ENCODE measurements around the gene HEG1.

Gene HEG1

DNA sequence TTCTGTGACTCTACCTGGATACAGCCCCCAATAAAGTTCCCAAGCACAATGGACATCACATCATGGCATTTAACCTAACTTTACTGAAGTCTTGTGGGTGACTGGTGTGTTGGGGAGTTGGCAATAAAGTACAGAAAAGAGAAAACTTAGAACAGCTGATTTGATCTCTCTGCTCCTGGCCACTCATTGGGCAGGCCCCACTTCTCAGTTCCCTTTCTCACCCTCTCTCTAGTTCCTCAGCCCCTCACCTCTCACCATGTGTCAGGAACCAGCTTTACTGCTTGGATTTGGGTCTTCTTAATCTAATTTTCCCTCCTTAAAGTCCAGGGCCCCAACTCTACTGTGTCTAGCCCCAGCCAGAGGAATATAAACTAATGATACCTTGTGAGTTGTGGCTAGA, 120.5 kb downstream of the HEG1 start:
- DNase-seq (ENCODE audit: extremely low read depth, low read depth), result no peak
- TF ChIP-seq, protein P1, sequence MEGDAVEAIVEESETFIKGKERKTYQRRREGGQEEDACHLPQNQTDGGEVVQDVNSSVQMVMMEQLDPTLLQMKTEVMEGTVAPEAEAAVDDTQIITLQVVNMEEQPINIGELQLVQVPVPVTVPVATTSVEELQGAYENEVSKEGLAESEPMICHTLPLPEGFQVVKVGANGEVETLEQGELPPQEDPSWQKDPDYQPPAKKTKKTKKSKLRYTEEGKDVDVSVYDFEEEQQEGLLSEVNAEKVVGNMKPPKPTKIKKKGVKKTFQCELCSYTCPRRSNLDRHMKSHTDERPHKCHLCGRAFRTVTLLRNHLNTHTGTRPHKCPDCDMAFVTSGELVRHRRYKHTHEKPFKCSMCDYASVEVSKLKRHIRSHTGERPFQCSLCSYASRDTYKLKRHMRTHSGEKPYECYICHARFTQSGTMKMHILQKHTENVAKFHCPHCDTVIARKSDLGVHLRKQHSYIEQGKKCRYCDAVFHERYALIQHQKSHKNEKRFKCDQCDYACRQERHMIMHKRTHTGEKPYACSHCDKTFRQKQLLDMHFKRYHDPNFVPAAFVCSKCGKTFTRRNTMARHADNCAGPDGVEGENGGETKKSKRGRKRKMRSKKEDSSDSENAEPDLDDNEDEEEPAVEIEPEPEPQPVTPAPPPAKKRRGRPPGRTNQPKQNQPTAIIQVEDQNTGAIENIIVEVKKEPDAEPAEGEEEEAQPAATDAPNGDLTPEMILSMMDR (IDR thresholded peaks at IDR 0.05; ENCODE audit: low read depth, low read length), result no peak

DNA sequence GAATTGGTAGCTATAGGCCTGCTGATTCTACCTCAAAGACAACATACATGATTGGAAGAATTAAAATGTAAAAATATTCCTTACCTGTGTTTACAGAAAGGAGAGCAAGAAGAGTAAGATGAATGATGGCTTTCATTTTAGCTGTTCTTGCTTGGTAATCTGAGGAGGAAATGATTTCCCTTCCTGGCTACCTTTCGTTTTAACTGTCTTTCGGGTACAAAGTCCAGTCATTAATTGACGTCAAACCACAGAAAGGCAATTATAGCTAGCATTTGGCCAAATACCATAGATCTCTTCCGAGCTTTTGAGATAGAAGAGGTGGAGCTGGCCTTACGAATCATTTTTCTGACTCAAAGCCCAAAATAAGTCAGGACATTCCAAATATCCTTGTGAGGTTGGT, 121.2 kb downstream of the HEG1 start, which contains the start of gene MUC13:
MUC13 (minus strand) TSS at position 175 of the 400 bp plus-strand sequence; CDS start at position 136, 39 bp downstream.
- TF ChIP-seq, protein P1 (IDR thresholded peaks at IDR 0.05; ENCODE audit: low read depth, low read length), result no peak
- no peak for DNase-seq (ENCODE audit: extremely low read depth, low read depth)

DNA sequence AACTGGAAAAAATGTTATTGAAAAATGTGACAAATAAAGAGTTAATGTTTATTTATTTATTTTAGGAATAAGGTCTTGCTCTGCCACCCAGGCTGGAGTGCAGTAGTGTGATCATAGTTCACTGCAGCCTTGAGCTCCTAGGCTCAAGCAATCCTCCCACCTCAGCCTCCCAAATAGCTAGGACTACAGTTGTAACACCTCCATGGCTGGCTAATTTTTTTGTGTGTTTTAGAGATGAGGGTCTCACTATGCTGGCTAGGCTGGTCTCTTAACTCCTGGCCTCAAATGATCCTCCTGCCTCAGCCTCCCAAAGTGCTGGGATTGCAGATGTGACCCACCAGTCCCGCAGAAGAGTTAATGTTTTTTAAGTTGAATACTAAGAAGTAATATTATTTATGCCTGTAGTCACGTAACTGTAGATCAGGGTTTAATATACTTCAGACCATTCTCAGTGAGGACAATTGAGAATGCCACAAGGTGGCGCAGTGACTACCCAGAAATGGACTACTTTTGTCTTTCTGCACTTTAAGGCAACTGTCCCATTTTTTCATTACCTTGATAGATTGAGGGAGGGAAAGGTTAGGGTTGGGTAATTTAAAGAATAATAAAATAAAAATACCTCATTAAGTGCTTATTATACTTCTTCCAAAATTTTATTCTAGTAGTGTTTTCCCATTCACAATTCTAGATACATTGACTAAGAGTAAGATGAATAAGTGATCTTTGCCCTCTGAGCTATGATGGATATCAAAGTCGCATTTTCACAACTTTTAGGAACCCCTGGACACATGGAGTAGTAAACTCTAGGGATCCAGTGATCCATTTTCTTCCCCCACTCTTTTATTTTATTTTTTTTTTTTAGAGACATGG, 127.2 kb downstream of the HEG1 start:
- peak; percentile 40 for DNase-seq (ENCODE audit: extremely low read depth, low read depth)
- TF ChIP-seq, protein P1 (IDR thresholded peaks at IDR 0.05; ENCODE audit: low read depth, low read length), result peak; percentile 78

DNA sequence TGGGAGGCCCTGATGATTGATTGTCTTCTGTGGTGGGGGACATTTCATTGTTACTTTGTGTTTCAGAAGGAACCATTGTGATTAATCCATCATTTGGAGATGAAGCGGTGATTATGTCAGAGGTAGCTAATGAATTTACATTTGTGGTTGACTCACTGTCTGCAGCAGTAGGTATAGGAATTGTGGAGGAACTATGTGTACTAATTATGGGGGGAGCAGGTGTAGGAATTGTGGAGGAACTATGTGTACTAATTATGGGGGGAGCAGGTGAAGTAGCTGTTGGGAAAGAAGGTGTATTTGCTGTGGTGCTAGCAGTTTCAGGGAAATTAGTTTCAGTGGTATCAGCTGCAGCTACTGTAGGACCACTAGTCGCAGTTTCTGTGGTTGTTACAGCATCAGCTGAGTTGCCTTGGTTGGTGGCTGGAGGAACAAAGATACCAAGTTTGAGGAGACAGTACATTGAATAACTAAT, 128.2 kb downstream of the HEG1 start:
- TF ChIP-seq, protein P1 (IDR thresholded peaks at IDR 0.05; ENCODE audit: low read depth, low read length), result no peak
- DNase-seq (ENCODE audit: extremely low read depth, low read depth), result no peak

DNA sequence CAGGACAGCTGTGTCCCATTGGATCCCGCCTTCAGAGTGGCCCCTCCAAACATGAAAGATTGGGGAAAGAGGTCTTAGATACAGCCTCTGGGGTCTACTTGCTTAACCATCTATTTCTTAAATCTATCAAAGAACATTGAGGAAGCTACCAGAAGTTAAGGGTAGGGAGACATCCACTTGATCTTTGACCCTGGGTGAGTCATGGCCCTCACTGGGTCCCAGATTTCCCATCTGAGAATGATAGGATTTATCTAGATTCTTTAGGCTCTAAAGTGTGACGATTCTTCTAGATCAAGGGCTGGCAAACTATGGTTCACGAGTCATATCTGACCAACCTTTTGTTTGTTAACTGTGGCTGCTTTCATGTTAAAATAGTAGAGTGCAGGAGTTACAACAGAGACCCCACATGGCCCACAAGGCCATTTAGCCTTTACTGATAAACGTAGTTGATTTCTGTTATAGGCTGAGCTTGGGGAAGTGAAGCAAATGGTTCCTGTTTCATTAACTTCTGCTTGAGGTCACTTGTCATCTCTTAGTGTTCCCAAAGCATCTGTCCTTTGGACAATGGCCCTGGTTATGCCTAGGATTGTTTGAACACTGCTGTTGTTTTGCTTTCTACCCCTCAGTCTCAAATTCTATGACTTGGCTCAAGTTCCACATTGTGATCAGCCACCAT, 129.2 kb downstream of the HEG1 start:
- DNase-seq (ENCODE audit: extremely low read depth, low read depth), result no peak

DNA sequence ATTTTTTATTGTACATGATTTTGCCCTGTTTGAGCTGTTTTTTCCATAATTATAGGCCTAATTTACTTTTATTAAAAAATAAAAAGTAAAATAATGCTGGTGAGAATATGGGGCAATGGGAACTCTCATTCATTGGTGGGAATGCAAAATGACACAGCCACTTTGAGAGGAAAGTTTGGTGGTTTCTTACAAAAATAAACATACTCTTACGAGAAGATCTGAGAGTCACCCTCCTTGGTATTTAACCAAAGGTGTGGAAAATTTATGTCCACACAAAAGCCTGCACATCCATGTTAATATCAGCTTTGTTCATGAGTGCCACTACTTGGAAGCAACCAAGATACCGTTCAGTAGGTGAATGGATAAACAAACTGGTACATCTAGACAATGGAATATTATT, 131.1 kb downstream of the HEG1 start:
- no peak for DNase-seq (ENCODE audit: extremely low read depth, low read depth)
- TF ChIP-seq, protein P1 (IDR thresholded peaks at IDR 0.05; ENCODE audit: low read depth, low read length), result no peak

More for the DNA sequence above, 129.2 kb downstream of the HEG1 start:
- TF ChIP-seq, protein P1 (IDR thresholded peaks at IDR 0.05; ENCODE audit: low read depth, low read length), result no peak

DNA sequence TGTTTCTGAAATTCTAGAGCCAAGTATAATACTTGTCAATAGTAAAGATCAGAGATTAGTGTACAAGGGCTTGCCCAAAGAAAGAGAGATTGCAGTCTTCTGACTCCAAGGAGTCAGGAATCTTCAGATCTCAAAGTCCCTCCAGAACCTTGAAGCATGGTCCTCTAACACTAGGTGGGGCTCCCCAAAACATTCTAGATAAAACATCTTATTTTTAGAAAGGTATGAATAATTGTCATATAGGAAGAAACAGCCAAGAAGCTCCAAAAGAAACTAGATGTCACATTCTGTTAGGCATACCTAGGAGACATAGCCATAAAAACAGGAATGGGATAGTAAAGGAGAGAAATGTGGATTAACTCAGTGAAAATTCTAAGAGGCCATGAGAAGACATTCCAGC, 132.0 kb downstream of the HEG1 start:
- TF ChIP-seq, protein P1 (IDR thresholded peaks at IDR 0.05; ENCODE audit: low read depth, low read length), result peak; percentile 18
- DNase-seq (ENCODE audit: extremely low read depth, low read depth), result no peak
